ENCODE data around the gene BMPR1A. TPM values are rescaled to one million over a fixed set of nuclear protein-coding genes. Genes with fewer than 3 reads are reported as not detected.

Gene BMPR1A
- total and polyA plus RNA-seq, 2 experiments from 2014 or later, result 14.2 to 82.5 TPM

DNA sequence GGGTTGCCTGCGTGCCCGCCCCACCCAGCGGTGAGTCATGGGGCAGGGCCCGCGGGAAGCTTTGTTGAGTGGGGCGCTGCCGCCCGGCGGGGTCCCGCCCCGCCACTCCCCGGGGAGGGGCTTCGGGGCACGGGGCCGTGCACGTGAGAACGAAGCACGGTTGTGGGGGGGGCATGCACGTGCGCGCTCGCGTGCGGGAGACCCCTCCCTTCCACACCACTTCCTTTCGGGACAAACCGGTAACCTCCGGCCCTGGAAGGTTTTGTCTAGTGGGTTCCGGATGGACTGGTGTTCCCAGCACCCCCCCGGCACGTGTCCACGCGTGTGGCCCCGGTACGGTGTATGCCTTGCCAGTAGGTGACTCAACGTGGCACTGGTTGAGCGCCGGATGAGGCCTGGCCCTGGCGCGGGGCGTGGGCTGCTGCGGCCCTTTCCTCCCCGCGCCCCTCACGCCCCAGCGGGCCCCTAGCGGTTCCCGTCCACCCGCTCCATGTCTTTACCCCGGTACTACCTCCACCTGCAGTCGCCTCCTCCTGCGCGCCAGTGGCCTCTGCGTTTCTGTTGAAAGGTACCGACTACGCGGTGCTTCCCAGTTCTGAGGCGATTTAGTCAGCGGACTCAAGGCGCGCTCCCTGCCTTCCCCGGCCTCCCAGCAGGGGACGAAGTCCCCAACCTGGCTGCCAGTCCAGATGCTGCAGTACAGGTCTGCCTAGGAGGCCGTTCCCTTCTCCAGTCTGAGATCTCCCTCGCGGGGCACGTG, 215.0 kb downstream of the BMPR1A start:
- Mint-ChIP-seq H3K27ac (peak overlapping the region; percentile 59; the same call in 1 of the 2 replicates), H3K4me1 (peaks cover 45% of the 10 kb centered on the region), H3K4me3 (peak overlapping the region; percentile 84), H3K36me3 (ENCODE audit: low read depth) (peaks cover 4% of the 10 kb centered on the region; the same call in 2 of the 3 replicates), H3K27me3 (ENCODE audit: insufficient read depth, low read depth, poor library complexity) (peaks cover 45% of the 10 kb centered on the region), H3K9me3 (peaks cover 3% of the 10 kb centered on the region; the same call in 1 of the 3 replicates)
- DNase-seq (ENCODE audit: low spot score), result peak; percentile 76
- TF ChIP-seq NANOG (IDR thresholded peaks at IDR 0.05; ENCODE audit: borderline replicate concordance) (no peak), STAT1 (IDR thresholded peaks at IDR 0.05; ENCODE audit: unreplicated experiment) (no peak), ZNF114 (CRISPR knock-in tag; IDR thresholded peaks at IDR 0.05) (no peak), CREB1 (CRISPR knock-in tag; IDR thresholded peaks at IDR 0.05; ENCODE audit: low read depth) (no peak), ZNF331 (CRISPR knock-in tag; IDR thresholded peaks at IDR 0.05; ENCODE audit: low read depth) (no peak), JUNB (IDR thresholded peaks at IDR 0.05; ENCODE audit: unreplicated experiment) (no peak), EZH2 (IDR thresholded peaks at IDR 0.05; ENCODE audit: low read depth, unreplicated experiment) (no peak), EZH2phosphoT487 (IDR thresholded peaks at IDR 0.05; ENCODE audit: unreplicated experiment) (no peak), POLR2AphosphoS5 (IDR thresholded peaks at IDR 0.05; ENCODE audit: low read depth) (no peak)
- TF ChIP-seq, protein P1, sequence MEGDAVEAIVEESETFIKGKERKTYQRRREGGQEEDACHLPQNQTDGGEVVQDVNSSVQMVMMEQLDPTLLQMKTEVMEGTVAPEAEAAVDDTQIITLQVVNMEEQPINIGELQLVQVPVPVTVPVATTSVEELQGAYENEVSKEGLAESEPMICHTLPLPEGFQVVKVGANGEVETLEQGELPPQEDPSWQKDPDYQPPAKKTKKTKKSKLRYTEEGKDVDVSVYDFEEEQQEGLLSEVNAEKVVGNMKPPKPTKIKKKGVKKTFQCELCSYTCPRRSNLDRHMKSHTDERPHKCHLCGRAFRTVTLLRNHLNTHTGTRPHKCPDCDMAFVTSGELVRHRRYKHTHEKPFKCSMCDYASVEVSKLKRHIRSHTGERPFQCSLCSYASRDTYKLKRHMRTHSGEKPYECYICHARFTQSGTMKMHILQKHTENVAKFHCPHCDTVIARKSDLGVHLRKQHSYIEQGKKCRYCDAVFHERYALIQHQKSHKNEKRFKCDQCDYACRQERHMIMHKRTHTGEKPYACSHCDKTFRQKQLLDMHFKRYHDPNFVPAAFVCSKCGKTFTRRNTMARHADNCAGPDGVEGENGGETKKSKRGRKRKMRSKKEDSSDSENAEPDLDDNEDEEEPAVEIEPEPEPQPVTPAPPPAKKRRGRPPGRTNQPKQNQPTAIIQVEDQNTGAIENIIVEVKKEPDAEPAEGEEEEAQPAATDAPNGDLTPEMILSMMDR (conservative IDR thresholded peaks at IDR 0.05; ENCODE audit: low read depth in 2 of 2), result no peak
- TF ChIP-seq, protein P2, sequence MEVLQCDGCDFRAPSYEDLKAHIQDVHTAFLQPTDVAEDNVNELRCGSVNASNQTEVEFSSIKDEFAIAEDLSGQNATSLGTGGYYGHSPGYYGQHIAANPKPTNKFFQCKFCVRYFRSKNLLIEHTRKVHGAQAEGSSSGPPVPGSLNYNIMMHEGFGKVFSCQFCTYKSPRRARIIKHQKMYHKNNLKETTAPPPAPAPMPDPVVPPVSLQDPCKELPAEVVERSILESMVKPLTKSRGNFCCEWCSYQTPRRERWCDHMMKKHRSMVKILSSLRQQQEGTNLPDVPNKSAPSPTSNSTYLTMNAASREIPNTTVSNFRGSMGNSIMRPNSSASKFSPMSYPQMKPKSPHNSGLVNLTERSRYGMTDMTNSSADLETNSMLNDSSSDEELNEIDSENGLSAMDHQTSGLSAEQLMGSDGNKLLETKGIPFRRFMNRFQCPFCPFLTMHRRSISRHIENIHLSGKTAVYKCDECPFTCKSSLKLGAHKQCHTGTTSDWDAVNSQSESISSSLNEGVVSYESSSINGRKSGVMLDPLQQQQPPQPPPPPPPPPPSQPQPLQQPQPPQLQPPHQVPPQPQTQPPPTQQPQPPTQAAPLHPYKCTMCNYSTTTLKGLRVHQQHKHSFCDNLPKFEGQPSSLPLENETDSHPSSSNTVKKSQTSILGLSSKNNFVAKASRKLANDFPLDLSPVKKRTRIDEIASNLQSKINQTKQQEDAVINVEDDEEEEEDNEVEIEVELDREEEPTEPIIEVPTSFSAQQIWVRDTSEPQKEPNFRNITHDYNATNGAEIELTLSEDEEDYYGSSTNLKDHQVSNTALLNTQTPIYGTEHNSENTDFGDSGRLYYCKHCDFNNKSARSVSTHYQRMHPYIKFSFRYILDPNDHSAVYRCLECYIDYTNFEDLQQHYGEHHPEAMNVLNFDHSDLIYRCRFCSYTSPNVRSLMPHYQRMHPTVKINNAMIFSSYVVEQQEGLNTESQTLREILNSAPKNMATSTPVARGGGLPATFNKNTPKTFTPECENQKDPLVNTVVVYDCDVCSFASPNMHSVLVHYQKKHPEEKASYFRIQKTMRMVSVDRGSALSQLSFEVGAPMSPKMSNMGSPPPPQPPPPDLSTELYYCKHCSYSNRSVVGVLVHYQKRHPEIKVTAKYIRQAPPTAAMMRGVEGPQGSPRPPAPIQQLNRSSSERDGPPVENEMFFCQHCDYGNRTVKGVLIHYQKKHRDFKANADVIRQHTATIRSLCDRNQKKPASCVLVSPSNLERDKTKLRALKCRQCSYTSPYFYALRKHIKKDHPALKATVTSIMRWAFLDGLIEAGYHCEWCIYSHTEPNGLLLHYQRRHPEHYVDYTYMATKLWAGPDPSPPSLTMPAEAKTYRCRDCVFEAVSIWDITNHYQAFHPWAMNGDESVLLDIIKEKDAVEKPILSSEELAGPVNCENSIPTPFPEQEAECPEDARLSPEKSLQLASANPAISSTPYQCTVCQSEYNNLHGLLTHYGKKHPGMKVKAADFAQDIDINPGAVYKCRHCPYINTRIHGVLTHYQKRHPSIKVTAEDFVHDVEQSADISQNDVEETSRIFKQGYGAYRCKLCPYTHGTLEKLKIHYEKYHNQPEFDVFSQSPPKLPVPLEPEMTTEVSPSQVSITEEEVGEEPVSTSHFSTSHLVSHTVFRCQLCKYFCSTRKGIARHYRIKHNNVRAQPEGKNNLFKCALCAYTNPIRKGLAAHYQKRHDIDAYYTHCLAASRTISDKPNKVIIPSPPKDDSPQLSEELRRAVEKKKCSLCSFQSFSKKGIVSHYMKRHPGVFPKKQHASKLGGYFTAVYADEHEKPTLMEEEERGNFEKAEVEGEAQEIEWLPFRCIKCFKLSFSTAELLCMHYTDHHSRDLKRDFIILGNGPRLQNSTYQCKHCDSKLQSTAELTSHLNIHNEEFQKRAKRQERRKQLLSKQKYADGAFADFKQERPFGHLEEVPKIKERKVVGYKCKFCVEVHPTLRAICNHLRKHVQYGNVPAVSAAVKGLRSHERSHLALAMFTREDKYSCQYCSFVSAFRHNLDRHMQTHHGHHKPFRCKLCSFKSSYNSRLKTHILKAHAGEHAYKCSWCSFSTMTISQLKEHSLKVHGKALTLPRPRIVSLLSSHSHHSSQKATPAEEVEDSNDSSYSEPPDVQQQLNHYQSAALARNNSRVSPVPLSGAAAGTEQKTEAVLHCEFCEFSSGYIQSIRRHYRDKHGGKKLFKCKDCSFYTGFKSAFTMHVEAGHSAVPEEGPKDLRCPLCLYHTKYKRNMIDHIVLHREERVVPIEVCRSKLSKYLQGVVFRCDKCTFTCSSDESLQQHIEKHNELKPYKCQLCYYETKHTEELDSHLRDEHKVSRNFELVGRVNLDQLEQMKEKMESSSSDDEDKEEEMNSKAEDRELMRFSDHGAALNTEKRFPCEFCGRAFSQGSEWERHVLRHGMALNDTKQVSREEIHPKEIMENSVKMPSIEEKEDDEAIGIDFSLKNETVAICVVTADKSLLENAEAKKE (CRISPR knock-in tag; IDR thresholded peaks at IDR 0.05), result no peak
- TF ChIP-seq, protein P3, sequence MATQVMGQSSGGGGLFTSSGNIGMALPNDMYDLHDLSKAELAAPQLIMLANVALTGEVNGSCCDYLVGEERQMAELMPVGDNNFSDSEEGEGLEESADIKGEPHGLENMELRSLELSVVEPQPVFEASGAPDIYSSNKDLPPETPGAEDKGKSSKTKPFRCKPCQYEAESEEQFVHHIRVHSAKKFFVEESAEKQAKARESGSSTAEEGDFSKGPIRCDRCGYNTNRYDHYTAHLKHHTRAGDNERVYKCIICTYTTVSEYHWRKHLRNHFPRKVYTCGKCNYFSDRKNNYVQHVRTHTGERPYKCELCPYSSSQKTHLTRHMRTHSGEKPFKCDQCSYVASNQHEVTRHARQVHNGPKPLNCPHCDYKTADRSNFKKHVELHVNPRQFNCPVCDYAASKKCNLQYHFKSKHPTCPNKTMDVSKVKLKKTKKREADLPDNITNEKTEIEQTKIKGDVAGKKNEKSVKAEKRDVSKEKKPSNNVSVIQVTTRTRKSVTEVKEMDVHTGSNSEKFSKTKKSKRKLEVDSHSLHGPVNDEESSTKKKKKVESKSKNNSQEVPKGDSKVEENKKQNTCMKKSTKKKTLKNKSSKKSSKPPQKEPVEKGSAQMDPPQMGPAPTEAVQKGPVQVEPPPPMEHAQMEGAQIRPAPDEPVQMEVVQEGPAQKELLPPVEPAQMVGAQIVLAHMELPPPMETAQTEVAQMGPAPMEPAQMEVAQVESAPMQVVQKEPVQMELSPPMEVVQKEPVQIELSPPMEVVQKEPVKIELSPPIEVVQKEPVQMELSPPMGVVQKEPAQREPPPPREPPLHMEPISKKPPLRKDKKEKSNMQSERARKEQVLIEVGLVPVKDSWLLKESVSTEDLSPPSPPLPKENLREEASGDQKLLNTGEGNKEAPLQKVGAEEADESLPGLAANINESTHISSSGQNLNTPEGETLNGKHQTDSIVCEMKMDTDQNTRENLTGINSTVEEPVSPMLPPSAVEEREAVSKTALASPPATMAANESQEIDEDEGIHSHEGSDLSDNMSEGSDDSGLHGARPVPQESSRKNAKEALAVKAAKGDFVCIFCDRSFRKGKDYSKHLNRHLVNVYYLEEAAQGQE (IDR thresholded peaks at IDR 0.05; ENCODE audit: unreplicated experiment), result no peak
- TF ChIP-seq, protein P4, sequence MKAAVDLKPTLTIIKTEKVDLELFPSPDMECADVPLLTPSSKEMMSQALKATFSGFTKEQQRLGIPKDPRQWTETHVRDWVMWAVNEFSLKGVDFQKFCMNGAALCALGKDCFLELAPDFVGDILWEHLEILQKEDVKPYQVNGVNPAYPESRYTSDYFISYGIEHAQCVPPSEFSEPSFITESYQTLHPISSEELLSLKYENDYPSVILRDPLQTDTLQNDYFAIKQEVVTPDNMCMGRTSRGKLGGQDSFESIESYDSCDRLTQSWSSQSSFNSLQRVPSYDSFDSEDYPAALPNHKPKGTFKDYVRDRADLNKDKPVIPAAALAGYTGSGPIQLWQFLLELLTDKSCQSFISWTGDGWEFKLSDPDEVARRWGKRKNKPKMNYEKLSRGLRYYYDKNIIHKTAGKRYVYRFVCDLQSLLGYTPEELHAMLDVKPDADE (IDR thresholded peaks at IDR 0.05), result no peak
- H3K27me3 ChIP-seq (ENCODE audit: insufficient read depth), result peaks cover 68% of the 10 kb centered on the region
- H3K4me2 ChIP-seq, result peak overlapping the region; percentile 91
- no peaks in the 10 kb centered on the region for H3K9me2 ChIP-seq (ENCODE audit: insufficient read depth)
- H3K4me1 ChIP-seq (ENCODE audit: insufficient read depth), result peaks cover 24% of the 10 kb centered on the region
- peaks cover 7% of the 10 kb centered on the region; the same call in 1 of the 2 replicates for H3F3A ChIP-seq (replicated peaks; ENCODE audit: low read depth)
- no peaks in the 10 kb centered on the region for H4K20me1 ChIP-seq (replicated peaks; ENCODE audit: insufficient read depth)
- peak; percentile 27 for ATAC-seq
- no peaks in the 10 kb centered on the region for H3K79me2 ChIP-seq (replicated peaks; ENCODE audit: insufficient read depth)
- H3K27ac ChIP-seq (ENCODE audit: low read depth), result no peak overlapping the region
- H2AFZ ChIP-seq, result peak overlapping the region; percentile 91
- H3K4me3 ChIP-seq, result peak overlapping the region; percentile 67
- H3K36me3 ChIP-seq (ENCODE audit: insufficient read depth), result no peaks in the 10 kb centered on the region
